K562 (cell line): ENCODE data around the gene FBXW7. TPM values are rescaled to one million over a fixed set of nuclear protein-coding genes. Genes with fewer than 3 reads are reported as not detected.

Experiments used
- ARNT ChIP-seq, 2 experiments: fragments of 450-650 bp; IDR thresholded peaks; 2 replicates each; pipeline ENCODE4 v1.6.1; 2016; ENCODE audit warnings: mild to moderate bottlenecking in 1 of 2
- CEBPG ChIP-seq, 3 experiments: fragments of 200-800 bp in 1 of 3; sonication (Bioruptor generic) in 1 of 3; sonication (generic) in 1 of 3; formaldehyde crosslinking in 1 of 3; IDR thresholded peaks in 2 of 3; conservative IDR thresholded peaks in 1 of 3; 2 replicates each; pipeline versions ENCODE4 v1.6.1 to v1.8.0; 2016 to 2022; ENCODE audit warnings: missing compliant biosample characterization in 2 of 3, missing genetic modification characterization in 2 of 3, mild to moderate bottlenecking in 1 of 3, missing genetic modification reagents in 1 of 3
- CREB3L1 ChIP-seq: fragments of 450-650 bp; IDR thresholded peaks from 2 replicates; pipeline ENCODE4 v1.6.1; 2014; ENCODE audit warnings: low read depth, mild to moderate bottlenecking, moderate library complexity, borderline replicate concordance
- DEAF1 ChIP-seq: fragments of 450-650 bp; formaldehyde crosslinking; IDR thresholded peaks from 2 replicates; pipeline ENCODE4 v1.4.0; 2020; ENCODE audit warnings: mild to moderate bottlenecking, moderate library complexity
- ELF4 ChIP-seq: fragments of 450-650 bp; formaldehyde crosslinking; IDR thresholded peaks from 2 replicates; pipeline ENCODE4 v1.4.0; 2022; ENCODE audit warnings: missing genetic modification characterization
- HDAC1 ChIP-seq, 2 experiments: fragments of 450-650 bp; IDR thresholded peaks; 2 replicates each; pipeline ENCODE4 v1.6.1; 2016 to 2017; ENCODE audit warnings: inconsistent platforms in 1 of 2, mild to moderate bottlenecking in 1 of 2, moderate library complexity in 1 of 2
- ILK ChIP-seq: fragments of 450-650 bp; IDR thresholded peaks from 2 replicates; pipeline ENCODE4 v1.6.1; 2016; ENCODE audit warnings: missing genetic modification characterization, low read depth, mild to moderate bottlenecking, missing compliant biosample characterization, moderate library complexity, borderline replicate concordance
- NR2C1 ChIP-seq, 2 experiments: fragments of 450-650 bp; IDR thresholded peaks; 2 replicates each; pipeline ENCODE4 v1.6.1; 2017; ENCODE audit warnings: mild to moderate bottlenecking in 2 of 2, antibody characterized with exemption in 1 of 2, inconsistent platforms in 1 of 2, missing compliant biosample characterization in 1 of 2, missing genetic modification characterization in 1 of 2
- PHTF2 ChIP-seq: fragments of 250-450 bp; sonication (Bioruptor Pico); IDR thresholded peaks from 2 replicates; pipeline ENCODE4 v1.5.0; 2021; ENCODE audit warnings: mild to moderate bottlenecking
- POLR2AphosphoS2 ChIP-seq: IDR thresholded peaks from 2 replicates; pipeline ENCODE4 v1.6.1; 2012; ENCODE audit warnings: low read length, improper control_type of control experiment
- REST ChIP-seq, 2 experiments: fragments of 450-650 bp; formaldehyde crosslinking in 1 of 2; IDR thresholded peaks; 2 replicates each; pipeline versions ENCODE4 v1.4.0 to v1.6.1; 2014 to 2020; ENCODE audit warnings: mild to moderate bottlenecking in 2 of 2, borderline replicate concordance in 1 of 2, low read depth in 1 of 2
- SIX5 ChIP-seq, 2 experiments: IDR thresholded peaks; 2 replicates each; pipeline ENCODE4 v1.6.1; 2011; ENCODE audit warnings: low read length in 2 of 2, borderline replicate concordance in 1 of 2, low read depth in 1 of 2, mild to moderate bottlenecking in 1 of 2, moderate library complexity in 1 of 2; ENCODE audit not compliant: insufficient read depth in 1 of 2
- ZBED1 ChIP-seq: IDR thresholded peaks from 2 replicates; pipeline ENCODE4 v1.6.1; 2014
- ZNF253 ChIP-seq: fragments of 250-450 bp; sonication (Bioruptor Pico); conservative IDR thresholded peaks from 2 replicates; pipeline ENCODE4 v1.6.1; 2021; ENCODE audit warnings: mild to moderate bottlenecking
- ZNF785 ChIP-seq: fragments of 250-450 bp; sonication (Bioruptor Pico); IDR thresholded peaks from 2 replicates; pipeline ENCODE4 v1.4.0; 2020; ENCODE audit warnings: mild to moderate bottlenecking
- polyA plus RNA-seq, 8 experiments: library from polyadenylated mRNA; depleted of rRNA in 4 of 8; stranded (reverse) in 5 of 8; unstranded in 3 of 8; fragments of >200 nt; fragmentation: Nextera tagmentation in 2 of 8; fragmentation: Illumina TruSeq in 1 of 8; extraction: Ambion mirVana in 2 of 8; extraction: Trizol in 1 of 8; gene quantifications; 2 replicates each; pipeline versions ENCODE4 v1.2.1 to v1.2.3, GENCODE V29; 2011 to 2014; ENCODE audit warnings: inconsistent platforms in 1 of 8, missing spikeins in 1 of 8
- total RNA-seq, 7 experiments: library from RNA; depleted of rRNA in 6 of 7; stranded (reverse); fragments of >200 nt in 6 of 7; fragmentation: Illumina TruSeq in 2 of 7; extraction: Trizol in 2 of 7; gene quantifications; 2 replicates each; pipeline versions ENCODE4 v1.2.1 to v1.2.3, GENCODE V29; 2011 to 2021; ENCODE audit warnings: low replicate concordance in 1 of 7

The FBXW7 gene
- total and polyA plus RNA-seq, 9 of the 15 experiments (the other 6 are each of a cell fraction or from before 2014, with no cell fraction given) = 6.8 to 44.2 (median 16.4) TPM

GRCh38 chr4:152536545-152537182 is 772 bp upstream of the FBXW7 start (continued):
- TF ChIP-seq CEBPG (CRISPR knock-in tag; IDR thresholded peaks at IDR 0.05) (no peak; the same call in 1 of the 2 replicates), CEBPG (tag; conservative IDR thresholded peaks at IDR 0.05 in 1 of 2, IDR thresholded peaks at IDR 0.05 in 1 of 2) (no peak), SIX5 (IDR thresholded peaks at IDR 0.05; ENCODE audit: borderline replicate concordance in 1 of 2, insufficient read depth in 1 of 2, low read depth in 1 of 2, low read length in 2 of 2) (no peak), CREB3L1 (peak; percentile 71; the same call in 1 of the 2 replicates), ARNT (IDR thresholded peaks at IDR 0.05) (peak; percentile 54 to 64; a peak in 1 of 4 replicates), ZNF253 (no peak), HDAC1 (IDR thresholded peaks at IDR 0.05) (peak in 1 of 2 experiments; percentile 73; a peak in 2 of 4 replicates), ILK (tag) (no peak), PHTF2 (no peak), DEAF1 (CRISPR knock-in tag) (no peak), REST (IDR thresholded peaks at IDR 0.05; ENCODE audit: borderline replicate concordance) (no peak), REST (CRISPR knock-in tag; IDR thresholded peaks at IDR 0.05; ENCODE audit: low read depth) (no peak; the same call in 1 of the 2 replicates), ELF4 (CRISPR knock-in tag) (no peak), POLR2AphosphoS2 (no peak), ZBED1 (no peak), NR2C1 (IDR thresholded peaks at IDR 0.05) (peak; percentile 43; the same call in 1 of the 2 replicates), NR2C1 (tag; IDR thresholded peaks at IDR 0.05) (no peak), ZNF785 (CRISPR knock-in tag) (no peak)
